Thyroid gland (tissue), 4 donors: ENCODE data around the gene TMEM51.

Experiments
- POLR2A ChIP-seq, 2 donors: fragments of 450-650 bp; IDR thresholded peaks; one replicate each; pipeline ENCODE4 v1.6.1; 2017; ENCODE audit warnings: antibody characterized with exemption in 2 of 2, mild to moderate bottlenecking in 2 of 2, moderate library complexity in 1 of 2
- TF ChIP-seq, protein P1 (sequence below), 6 experiments: fragments of 200-600 bp in 3 of 6; fragments of 450-650 bp in 3 of 6; sonication (generic) in 3 of 6; IDR thresholded peaks; one replicate each; pipeline ENCODE4 v1.5.1; 2016 to 2019; ENCODE audit warnings: antibody characterized with exemption in 6 of 6, mild to moderate bottlenecking in 2 of 6, inconsistent platforms in 1 of 6, moderate library complexity in 1 of 6

DNA sequence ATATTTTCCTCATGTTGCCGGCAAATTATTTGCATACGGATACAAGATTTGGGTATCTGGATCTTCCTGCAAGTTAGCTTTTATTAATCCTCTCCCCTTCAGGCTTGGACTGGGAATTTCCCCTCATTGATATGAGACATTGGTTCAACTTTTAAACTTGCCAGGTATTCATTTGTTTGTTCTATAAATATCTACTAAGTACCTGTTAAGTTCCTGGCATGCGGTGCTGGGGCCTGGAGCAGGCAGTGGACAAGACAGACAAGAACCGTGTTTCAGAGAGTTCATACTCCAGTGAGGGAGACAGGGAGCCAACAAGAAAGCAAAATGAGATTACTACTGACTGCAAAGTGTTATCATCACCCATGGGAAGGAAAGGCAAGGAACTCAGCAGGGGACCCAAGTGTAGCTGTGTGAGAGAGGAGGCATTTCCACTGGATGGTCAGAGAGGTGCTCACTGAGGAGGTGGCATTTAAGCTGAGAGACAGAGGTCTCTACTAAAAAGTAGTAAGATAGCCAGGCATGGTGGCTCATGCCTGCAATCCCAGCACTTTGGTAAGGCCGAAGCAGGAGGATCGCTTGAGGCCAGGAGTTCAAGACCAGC is 54.4 kb downstream of the TMEM51 start:
- TF ChIP-seq POLR2A (IDR thresholded peaks at IDR 0.05): no peak
- TF ChIP-seq, protein P1, sequence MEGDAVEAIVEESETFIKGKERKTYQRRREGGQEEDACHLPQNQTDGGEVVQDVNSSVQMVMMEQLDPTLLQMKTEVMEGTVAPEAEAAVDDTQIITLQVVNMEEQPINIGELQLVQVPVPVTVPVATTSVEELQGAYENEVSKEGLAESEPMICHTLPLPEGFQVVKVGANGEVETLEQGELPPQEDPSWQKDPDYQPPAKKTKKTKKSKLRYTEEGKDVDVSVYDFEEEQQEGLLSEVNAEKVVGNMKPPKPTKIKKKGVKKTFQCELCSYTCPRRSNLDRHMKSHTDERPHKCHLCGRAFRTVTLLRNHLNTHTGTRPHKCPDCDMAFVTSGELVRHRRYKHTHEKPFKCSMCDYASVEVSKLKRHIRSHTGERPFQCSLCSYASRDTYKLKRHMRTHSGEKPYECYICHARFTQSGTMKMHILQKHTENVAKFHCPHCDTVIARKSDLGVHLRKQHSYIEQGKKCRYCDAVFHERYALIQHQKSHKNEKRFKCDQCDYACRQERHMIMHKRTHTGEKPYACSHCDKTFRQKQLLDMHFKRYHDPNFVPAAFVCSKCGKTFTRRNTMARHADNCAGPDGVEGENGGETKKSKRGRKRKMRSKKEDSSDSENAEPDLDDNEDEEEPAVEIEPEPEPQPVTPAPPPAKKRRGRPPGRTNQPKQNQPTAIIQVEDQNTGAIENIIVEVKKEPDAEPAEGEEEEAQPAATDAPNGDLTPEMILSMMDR (IDR thresholded peaks at IDR 0.05): no peak
